Measurements from ENCODE around the gene RNF217.
"Not testable (repeated sequence)": the region's sequence is repeated elsewhere in the genome, so short reads cannot be mapped to it uniquely, and the experiment has no call there.

The RNF217 gene

GRCh38 chr6:125015152-125015551, 52.9 kb downstream of the RNF217 start:
- no peak for DNase-seq (ENCODE audit: low read depth)

DNA sequence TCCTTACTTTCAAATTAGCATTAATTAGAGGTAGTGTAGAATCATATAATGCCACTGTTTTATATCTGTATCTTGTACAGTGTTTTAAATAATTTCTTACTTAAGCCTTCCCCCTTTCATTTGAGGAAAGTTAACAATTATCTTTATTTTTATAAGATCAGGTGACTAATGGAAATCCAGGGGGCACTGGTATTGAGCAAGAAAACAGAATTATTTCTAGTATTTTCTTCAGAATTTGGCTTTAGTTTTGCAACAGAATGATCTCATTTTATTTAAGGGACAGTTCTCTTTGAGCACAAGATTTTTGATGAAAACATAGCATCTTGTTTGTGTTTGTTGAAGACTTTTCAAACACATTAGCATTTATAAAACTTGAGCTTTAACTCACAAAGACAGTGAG, 55.9 kb downstream of the RNF217 start:
- no peak for DNase-seq (ENCODE audit: low read depth)

GRCh38 chr6:125019281-125019680, 57.0 kb downstream of the RNF217 start:
- DNase-seq (ENCODE audit: low read depth): no peak

- DNase-seq (ENCODE audit: low read depth): no peak
These were observed 57.7 kb downstream of the RNF217 start for GRCh38 chr6:125019918-125020317.

DNA sequence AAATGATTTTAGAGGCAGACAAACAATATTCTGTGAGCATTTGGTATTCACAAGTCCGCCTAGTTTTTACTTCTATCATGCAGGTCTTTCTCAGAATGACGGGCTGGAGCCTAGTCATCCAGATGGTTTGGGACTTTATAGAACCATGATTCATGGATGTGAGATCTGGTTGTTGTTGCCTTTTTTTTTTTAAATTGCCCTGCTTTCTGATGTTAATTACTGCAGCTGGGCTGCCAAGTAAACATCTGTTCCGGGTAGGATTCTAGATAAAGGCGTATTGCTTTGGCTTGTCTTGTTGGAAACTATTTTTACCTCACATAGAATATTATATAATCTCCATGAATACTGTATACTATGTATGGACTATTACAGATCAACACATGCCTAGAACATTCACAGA, 58.1 kb downstream of the RNF217 start:
- DNase-seq (ENCODE audit: low read depth): no peak

- DNase-seq (ENCODE audit: low read depth): no peak
These were observed 60.3 kb downstream of the RNF217 start for GRCh38 chr6:125022391-125022989.

- DNase-seq (ENCODE audit: low read depth): no peak
These were observed 63.1 kb downstream of the RNF217 start for GRCh38 chr6:125025164-125025854.

- no peak for DNase-seq (ENCODE audit: low read depth)
These were observed 65.0 kb downstream of the RNF217 start for GRCh38 chr6:125027287-125027686.

- no peak for DNase-seq (ENCODE audit: low read depth)
These were observed 68.7 kb downstream of the RNF217 start for GRCh38 chr6:125030969-125031368.

GRCh38 chr6:125031385-125031784, 69.1 kb downstream of the RNF217 start:
- no peak for DNase-seq (ENCODE audit: low read depth)

GRCh38 chr6:125034929-125035328, 72.7 kb downstream of the RNF217 start:
- not testable (repeated sequence) for DNase-seq (ENCODE audit: low read depth)

- DNase-seq (ENCODE audit: low read depth): not testable (repeated sequence)
These were observed 74.2 kb downstream of the RNF217 start for GRCh38 chr6:125036486-125036885.

DNA sequence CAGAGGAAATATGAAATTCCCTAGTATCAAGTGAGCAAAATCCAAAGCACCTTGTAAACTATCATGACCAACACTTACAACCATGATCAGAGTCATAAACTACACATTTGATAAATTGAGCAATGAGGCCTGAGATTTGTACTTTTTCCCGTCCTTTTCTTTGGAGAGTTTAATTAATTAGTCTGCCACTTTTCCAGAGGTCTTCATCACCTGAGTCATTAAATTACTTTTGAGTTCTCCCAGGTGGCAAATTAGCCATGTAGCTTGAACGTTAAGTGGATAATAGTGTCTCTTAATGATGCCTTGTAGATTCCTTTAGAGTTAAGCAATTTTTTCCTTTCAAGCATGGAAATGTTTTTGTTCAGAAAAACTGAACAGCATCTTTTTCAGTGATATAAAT, 75.6 kb downstream of the RNF217 start:
- DNase-seq (ENCODE audit: low read depth): no peak

- DNase-seq (ENCODE audit: low read depth): no peak
These were observed 76.7 kb downstream of the RNF217 start for GRCh38 chr6:125038925-125039324.

- DNase-seq (ENCODE audit: low read depth): no peak
These were observed 79.7 kb downstream of the RNF217 start for GRCh38 chr6:125041740-125042459.

GRCh38 chr6:125044066-125044465, 81.8 kb downstream of the RNF217 start:
- no peak for DNase-seq (ENCODE audit: low read depth)

DNA sequence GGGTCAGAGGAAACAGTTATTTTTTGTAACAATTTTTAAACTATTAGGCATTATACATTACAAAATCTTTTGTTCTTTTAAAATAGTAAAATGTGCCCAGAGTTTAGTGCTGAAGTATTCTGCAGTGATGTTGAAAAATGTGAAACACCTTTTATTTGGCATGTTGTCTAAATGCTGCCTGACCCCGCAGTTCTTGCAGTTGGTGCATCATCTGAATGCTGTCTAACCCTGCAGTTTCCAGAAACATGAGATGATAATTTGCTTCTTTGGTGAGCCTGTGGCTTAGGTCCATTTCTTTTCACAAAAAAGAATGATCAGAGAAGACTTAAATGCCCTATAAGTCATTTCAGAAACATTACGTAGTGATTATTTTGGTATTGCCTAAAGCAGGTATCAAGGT, 82.4 kb downstream of the RNF217 start:
- DNase-seq (ENCODE audit: low read depth): no peak

- DNase-seq (ENCODE audit: low read depth): no peak
These were observed 84.1 kb downstream of the RNF217 start for GRCh38 chr6:125046107-125046925.

- no peak for DNase-seq (ENCODE audit: low read depth)
These were observed 86.0 kb downstream of the RNF217 start for GRCh38 chr6:125048274-125048673.

GRCh38 chr6:125050663-125051318, 88.6 kb downstream of the RNF217 start:
- DNase-seq (ENCODE audit: low read depth): no peak

DNA sequence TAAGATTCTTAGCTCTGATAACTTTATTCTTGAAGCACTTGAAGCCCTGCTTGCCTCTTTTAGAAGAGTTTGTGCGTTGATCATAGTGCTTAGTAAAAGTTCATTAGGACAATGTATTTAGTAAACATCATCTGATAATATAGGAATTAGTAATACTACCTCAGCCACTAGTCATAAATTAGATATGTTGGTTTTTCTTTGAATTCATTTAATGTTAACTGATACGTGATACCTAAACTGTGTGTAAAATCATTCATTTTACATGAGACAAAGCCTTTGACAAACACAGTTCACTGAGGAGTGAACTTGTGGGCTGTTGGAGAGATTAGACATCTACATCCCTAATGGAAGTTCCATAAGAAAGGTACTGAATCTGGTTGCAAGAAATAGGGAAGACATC, 91.6 kb downstream of the RNF217 start:
- DNase-seq (ENCODE audit: low read depth): no peak

DNA sequence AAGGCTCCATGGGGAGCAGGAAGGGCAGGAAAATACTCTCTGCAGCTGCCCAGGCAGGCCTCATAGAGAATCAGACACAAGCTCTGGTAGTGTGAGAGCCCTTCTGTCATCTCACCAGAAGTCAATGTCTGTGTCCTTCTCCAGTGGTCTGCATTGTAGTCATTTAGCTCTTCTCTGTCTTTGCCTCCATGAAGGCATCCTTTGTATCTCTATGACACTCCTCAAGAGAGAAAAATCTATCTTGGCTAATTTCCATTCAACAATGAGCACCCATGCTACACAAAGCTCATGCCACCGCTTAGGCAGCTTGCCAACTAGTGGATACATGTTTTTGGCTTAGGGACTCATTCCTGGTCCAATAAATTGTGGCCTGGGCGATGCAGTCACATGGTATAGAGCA, 92.1 kb downstream of the RNF217 start:
- no peak for DNase-seq (ENCODE audit: low read depth)

All from stimulated activated CD8-positive, alpha-beta memory T cell treated with anti-CD3 and anti-CD28 coated beads, Interleukin-15, amount 100 ng/mL, for 1 hour (primary cell).